ENCODE measurements around the gene CTSH.

GRCh38 chr15:78938658-78939488 is 6.0 kb downstream of the CTSH start:
- TF ChIP-seq CTCF (IDR thresholded peaks at IDR 0.05; ENCODE audit: insufficient read depth, low read depth, low read length) (no peak), EZH2 (IDR thresholded peaks at IDR 0.05; ENCODE audit: insufficient read depth, low read length) (no peak)

Measured in astrocyte (in vitro differentiated cells and primary cell).